Natural killer cell (primary cell): ENCODE results near the gene TULP4. TPM values are rescaled to one million over a fixed set of nuclear protein-coding genes. Genes with fewer than 3 reads are reported as not detected.
A peak's percentile ranks its signal among the peaks of the same experiment; 100 is the strongest.

Source experiments
- ATAC-seq, 3 donors: fragments of 150-1000 bp in 2 of 3; fragments of 200-7000 bp in 1 of 3; cut with Tn5 transposase; 1 replicate in 1 of 3; 2 replicates in 2 of 3; pipeline ENCODE4 v1.10.0; 2021; ENCODE audit warnings: mild to moderate bottlenecking in 2 of 3, moderate library complexity in 2 of 3
- DNase-seq, 2 donors: peaks; one replicate each; pipeline versions ENCODE4 v3.0.0 to v3.0.0-alpha.2; 2013 to 2021; ENCODE audit warnings: mixed read lengths in 1 of 2
- H3K27ac ChIP-seq: one replicate; pipeline ENCODE4 v1.5.1; 2013; ENCODE audit warnings: mild to moderate bottlenecking, low read length
- H3K27me3 ChIP-seq: one replicate; pipeline ENCODE4 v1.6.1; 2013; ENCODE audit warnings: low read length; ENCODE audit not compliant: control insufficient read depth, insufficient read depth
- H3K36me3 ChIP-seq: one replicate; pipeline ENCODE4 v1.6.1; 2013; ENCODE audit warnings: low read length; ENCODE audit not compliant: control insufficient read depth, insufficient read depth
- H3K4me1 ChIP-seq: one replicate; pipeline ENCODE4 v1.6.1; 2013; ENCODE audit warnings: low read length; ENCODE audit not compliant: control insufficient read depth, insufficient read depth
- H3K4me3 ChIP-seq: one replicate; pipeline ENCODE4 v1.5.1; 2013; ENCODE audit warnings: low read length
- H3K9me3 ChIP-seq: one replicate; pipeline ENCODE4 v1.6.1; 2013; ENCODE audit warnings: low read length; ENCODE audit not compliant: control insufficient read depth, insufficient read depth
- H3K27ac Mint-ChIP-seq, 2 donors: one replicate each; pipeline ENCODE4 v1.8.0; 2022; ENCODE audit warnings: mild to moderate bottlenecking in 2 of 2, mixed read lengths in 2 of 2, moderate library complexity in 1 of 2
- H3K27me3 Mint-ChIP-seq, 2 donors: one replicate each; pipeline ENCODE4 v1.8.0; 2022; ENCODE audit warnings: low read depth in 2 of 2, mixed read lengths in 2 of 2
- H3K36me3 Mint-ChIP-seq: one replicate; pipeline ENCODE4 v1.8.0; 2022; ENCODE audit warnings: mixed read lengths
- H3K4me1 Mint-ChIP-seq, 2 donors: one replicate each; pipeline ENCODE4 v1.8.0; 2022; ENCODE audit warnings: mixed read lengths in 2 of 2
- H3K4me3 Mint-ChIP-seq: one replicate; pipeline ENCODE4 v1.8.0; 2022; ENCODE audit warnings: mild to moderate bottlenecking, moderate library complexity, mixed read lengths
- H3K9me3 Mint-ChIP-seq, 2 donors: one replicate each; pipeline ENCODE4 v1.8.0; 2022; ENCODE audit warnings: mixed read lengths in 2 of 2
- WGBS: methylation state at CpG from one replicate; pipeline ENCODE4 v1.1.7; 2013; ENCODE audit warnings: missing lambda C conversion rate; ENCODE audit not compliant: insufficient coverage; 5-methylcytosine and 5-hydroxymethylcytosine counted together
- intact Hi-C: fragments of 100-400 bp; cut with micrococcal nuclease; formaldehyde crosslinking; loops from one replicate; pipeline ENCODE4 v1.14.2; 2022
- total RNA-seq, 4 donors: library from RNA; stranded (reverse); fragments of 120-200 nt in 1 of 4; gene quantifications; one replicate each; pipeline versions ENCODE4 v1.2.3 to v1.2.4, GENCODE V29; 2013 to 2022
- TF ChIP-seq, protein P1 (sequence below): fragments of 200-600 bp; IDR thresholded peaks from one replicate; pipeline ENCODE4 v1.8.0; 2022; ENCODE audit warnings: antibody characterized with exemption

Gene TULP4
- total RNA-seq, 3 donors from 2014 or later (not counting 1 experiment from before 2014, with no cell fraction given): 75.2 to 89.5 (median 88.3) TPM

DNA sequence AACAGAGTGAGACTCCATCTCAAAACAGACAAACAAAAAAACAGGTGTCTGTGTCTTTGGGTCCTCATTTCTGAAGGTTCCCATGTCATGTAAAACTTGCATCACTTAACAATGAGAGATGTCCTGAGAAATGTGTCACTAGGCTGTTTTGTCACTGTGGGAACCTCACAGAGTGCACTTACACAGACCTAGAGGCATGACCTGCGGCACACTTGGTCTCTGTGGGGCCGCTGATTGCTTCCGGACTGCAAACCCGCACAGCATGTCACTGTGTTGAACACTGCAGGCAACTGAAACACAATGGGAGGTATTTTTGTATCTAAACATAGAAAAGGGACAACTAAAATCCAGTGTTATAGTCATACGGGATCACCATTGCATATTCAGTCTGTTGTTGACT, 205.3 kb downstream of the TULP4 start:
- H3K27ac ChIP-seq: no peak overlapping the region
- 85% methylated on average over 5 of the region's 5 CpGs for WGBS
- DNase-seq (peak in 1 of 2 donors; percentile 20), ATAC-seq (peak in 2 of 3 donors; percentile 58 to 61)
- Mint-ChIP-seq H3K9me3 (no peaks in the 10 kb centered on the region), H3K36me3 (no peaks in the 10 kb centered on the region), H3K27me3 (peaks cover 19 to 36% of the 10 kb centered on the region in 2 donors), H3K4me3 (peak overlapping the region; percentile 80), H3K27ac (peak overlapping the region in 1 of 2 donors; percentile 74), H3K4me1 (peaks cover 43 to 44% of the 10 kb centered on the region in 2 donors)
- H3K4me3 ChIP-seq: no peak overlapping the region
- peaks cover 40% of the 10 kb centered on the region for H3K4me1 ChIP-seq
- H3K27me3 ChIP-seq: peaks cover 2% of the 10 kb centered on the region
- TF ChIP-seq, protein P1, sequence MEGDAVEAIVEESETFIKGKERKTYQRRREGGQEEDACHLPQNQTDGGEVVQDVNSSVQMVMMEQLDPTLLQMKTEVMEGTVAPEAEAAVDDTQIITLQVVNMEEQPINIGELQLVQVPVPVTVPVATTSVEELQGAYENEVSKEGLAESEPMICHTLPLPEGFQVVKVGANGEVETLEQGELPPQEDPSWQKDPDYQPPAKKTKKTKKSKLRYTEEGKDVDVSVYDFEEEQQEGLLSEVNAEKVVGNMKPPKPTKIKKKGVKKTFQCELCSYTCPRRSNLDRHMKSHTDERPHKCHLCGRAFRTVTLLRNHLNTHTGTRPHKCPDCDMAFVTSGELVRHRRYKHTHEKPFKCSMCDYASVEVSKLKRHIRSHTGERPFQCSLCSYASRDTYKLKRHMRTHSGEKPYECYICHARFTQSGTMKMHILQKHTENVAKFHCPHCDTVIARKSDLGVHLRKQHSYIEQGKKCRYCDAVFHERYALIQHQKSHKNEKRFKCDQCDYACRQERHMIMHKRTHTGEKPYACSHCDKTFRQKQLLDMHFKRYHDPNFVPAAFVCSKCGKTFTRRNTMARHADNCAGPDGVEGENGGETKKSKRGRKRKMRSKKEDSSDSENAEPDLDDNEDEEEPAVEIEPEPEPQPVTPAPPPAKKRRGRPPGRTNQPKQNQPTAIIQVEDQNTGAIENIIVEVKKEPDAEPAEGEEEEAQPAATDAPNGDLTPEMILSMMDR: no peak
- intact Hi-C loops: no loop called here
- H3K9me3 ChIP-seq: no peaks in the 10 kb centered on the region
- H3K36me3 ChIP-seq: no peaks in the 10 kb centered on the region

DNA sequence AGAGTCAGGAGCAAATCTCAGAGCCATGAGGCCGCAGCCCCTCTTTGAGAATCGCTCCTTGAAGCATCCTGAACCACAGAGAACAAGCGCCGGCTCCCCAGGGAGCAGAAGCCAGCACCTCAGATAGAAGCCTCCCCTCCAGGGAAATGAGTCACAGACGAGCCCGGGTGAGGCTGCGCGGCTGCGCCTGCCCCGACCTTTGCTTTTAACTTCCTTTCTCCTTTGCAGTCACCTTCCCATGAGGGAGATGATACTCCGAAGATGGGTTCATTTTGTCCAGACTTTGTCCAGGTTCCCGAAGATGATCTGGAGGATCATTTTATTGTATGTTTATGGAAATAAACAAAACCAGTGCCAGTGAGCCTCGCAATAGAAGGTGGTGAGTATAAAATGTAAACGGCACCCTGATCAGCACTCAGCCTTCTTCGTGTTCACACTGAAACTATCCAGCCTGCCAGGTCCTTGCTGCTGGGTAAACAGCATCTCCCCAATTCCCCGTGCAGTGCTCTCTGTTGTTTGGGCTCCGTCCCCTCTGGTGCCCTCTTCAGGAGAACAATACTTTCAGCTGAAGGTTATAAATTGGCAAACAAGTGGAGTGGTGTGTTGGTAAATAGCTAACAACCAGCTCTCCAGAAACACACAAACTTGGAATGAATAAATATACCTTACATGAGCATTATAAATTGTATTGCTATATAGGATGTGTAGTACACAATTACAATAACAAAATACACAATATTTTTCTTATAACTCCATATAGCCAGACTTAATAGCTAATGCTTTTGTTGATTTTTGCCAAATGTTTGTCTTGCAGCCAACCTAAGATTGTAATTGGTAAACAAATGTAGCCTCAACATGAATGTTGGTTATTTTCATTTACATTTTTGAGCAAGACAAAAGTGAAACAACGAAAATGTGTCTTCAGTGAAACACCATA, 206.2 kb downstream of the TULP4 start:
- Histone ChIP-seq H3K4me3 (peak overlapping the region; percentile 22), H3K36me3 (no peaks in the 10 kb centered on the region), H3K9me3 (no peaks in the 10 kb centered on the region), H3K4me1 (peaks cover 38% of the 10 kb centered on the region), H3K27ac (peak overlapping the region; percentile 6), H3K27me3 (peaks cover 2% of the 10 kb centered on the region)
- Mint-ChIP-seq H3K27me3 (peaks cover 21 to 39% of the 10 kb centered on the region in 2 donors), H3K9me3 (no peaks in the 10 kb centered on the region), H3K36me3 (no peaks in the 10 kb centered on the region), H3K4me1 (peaks cover 43 to 44% of the 10 kb centered on the region in 2 donors), H3K27ac (peak overlapping the region in 1 of 2 donors; percentile 74), H3K4me3 (peak overlapping the region; percentile 80)
- peak in 1 of 2 donors; percentile 76 for DNase-seq
- TF ChIP-seq, protein P1: peak; percentile 24
- WGBS: 4% methylated on average over 16 of the region's 18 CpGs
- intact Hi-C loops: loop anchor here (2.0 kb wide), 1 partner anchor 298 kb away; no protein-coding TSS in a partner anchor
- ATAC-seq: peak; percentile 60 to 76 (median 76)

- 79% methylated on average over 3 of the region's 3 CpGs for WGBS
- no peak overlapping the region for H3K27ac Mint-ChIP-seq
- no peaks in the 10 kb centered on the region for H3K9me3 ChIP-seq
- no peaks in the 10 kb centered on the region for H3K9me3 Mint-ChIP-seq
- H3K4me3 ChIP-seq: no peak overlapping the region
- intact Hi-C loops: loop anchor here (2.0 kb wide), 1 partner anchor 298 kb away; no protein-coding TSS in a partner anchor
- TF ChIP-seq, protein P1: no peak
- peaks cover 30% of the 10 kb centered on the region for H3K4me1 ChIP-seq
- H3K36me3 ChIP-seq: no peaks in the 10 kb centered on the region
- no peaks in the 10 kb centered on the region for H3K36me3 Mint-ChIP-seq
- H3K4me3 Mint-ChIP-seq: no peak overlapping the region
- H3K4me1 Mint-ChIP-seq: peaks cover 36% of the 10 kb centered on the region in 2 donors
- H3K27ac ChIP-seq: no peak overlapping the region
- H3K27me3 ChIP-seq: peaks cover 2% of the 10 kb centered on the region
- peaks cover 26 to 48% of the 10 kb centered on the region in 2 donors for H3K27me3 Mint-ChIP-seq
- no peak for ATAC-seq
- DNase-seq: no peak
These were observed 207.0 kb downstream of the TULP4 start for GRCh38 chr6:158519300-158519699.
